D721Med (cell line): ENCODE results near the gene RND1.
"Not testable (repeated sequence)": the region's sequence is repeated elsewhere in the genome, so short reads cannot be mapped to it uniquely, and the experiment has no call there.

ENCODE experiments used
- DNase-seq: peaks from one replicate; pipeline ENCODE4 v3.0.0; 2011; ENCODE audit warnings: low spot score; ENCODE audit not compliant: insufficient read length
- FAIRE-seq: peaks from 2 replicates; lab custom pipeline; 2011; peaks lifted over from hg19 to GRCh38; lab: Jason Lieb, UNC
- CTCF ChIP-seq: IDR thresholded peaks from 2 replicates; pipeline ENCODE4 v1.5.1; 2012; ENCODE audit warnings: mild to moderate bottlenecking, control low read depth; ENCODE audit not compliant: insufficient read depth; ENCODE audit errors: missing control alignments

The RND1 gene

GRCh38 chr12:48881686-48882314 is 16.1 kb upstream of the RND1 start:
- TF ChIP-seq CTCF, result no peak
- FAIRE-seq, result no peak
- DNase-seq, result no peak

DNA sequence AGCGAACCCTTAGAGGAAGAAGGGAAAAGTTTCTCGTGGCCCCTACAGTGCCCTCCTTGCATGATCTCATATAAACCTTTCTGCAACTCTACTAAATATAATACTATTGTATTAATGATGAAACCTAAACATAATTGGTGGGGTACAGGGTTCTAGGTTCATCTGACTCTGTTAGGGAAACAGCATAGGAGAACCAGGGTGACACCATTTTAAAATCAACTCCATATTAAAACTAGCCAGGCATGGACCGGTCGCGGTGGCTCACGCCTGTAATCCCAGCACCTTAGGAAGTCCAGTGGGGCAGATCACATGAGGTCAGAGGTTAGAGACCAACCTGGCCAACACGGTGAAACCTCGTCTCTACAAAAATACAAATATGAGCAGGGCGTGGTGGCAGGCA is 15.0 kb upstream of the RND1 start:
- TF ChIP-seq CTCF, result no peak
- no peak for FAIRE-seq

GRCh38 chr12:48878548-48878947 is 12.9 kb upstream of the RND1 start:
- no peak for TF ChIP-seq CTCF
- DNase-seq, result no peak
- no peak for FAIRE-seq

More for the DNA sequence above, 15.0 kb upstream of the RND1 start:
- DNase-seq, result no peak

GRCh38 chr12:48875944-48876515 is 10.4 kb upstream of the RND1 start:
- no peak for FAIRE-seq
- TF ChIP-seq CTCF, result no peak

GRCh38 chr12:48873534-48873933 is 7.9 kb upstream of the RND1 start:
- not testable (repeated sequence) for DNase-seq, FAIRE-seq

More at GRCh38 chr12:48875944-48876515, 10.4 kb upstream of the RND1 start:
- DNase-seq, result no peak

- DNase-seq (no peak), FAIRE-seq (no peak)
- TF ChIP-seq CTCF, result no peak
These were observed 7.4 kb upstream of the RND1 start for GRCh38 chr12:48873096-48873495.

DNA sequence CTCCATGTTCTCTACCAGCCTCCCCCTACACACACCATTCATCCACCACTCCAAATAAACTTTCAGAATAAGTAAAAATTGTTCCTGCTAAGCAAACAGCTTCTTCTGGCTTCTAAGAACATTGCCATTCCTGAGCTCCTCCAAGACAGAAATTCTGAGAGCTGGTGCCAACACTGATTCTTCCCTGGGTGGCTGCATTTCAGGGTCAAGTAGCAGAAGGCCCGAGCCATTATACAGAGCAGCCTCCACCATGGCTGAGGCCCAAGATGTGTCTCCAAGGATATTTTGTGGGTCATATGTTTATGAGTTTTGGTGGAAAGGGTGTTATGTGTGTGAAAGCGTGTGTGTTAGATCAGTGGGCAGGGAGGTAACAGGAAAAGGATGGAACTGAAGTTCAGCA is 3.5 kb upstream of the RND1 start:
- FAIRE-seq (no peak), DNase-seq (no peak)
- TF ChIP-seq CTCF, result no peak
